PC-3 (cell line): ENCODE results near the gene RAB11A.

Experiments used
- CTCF ChIP-seq: fragments of 300-600 bp; sonication (generic); conservative IDR thresholded peaks from 2 replicates; pipeline ENCODE4 v1.5.1; 2017; ENCODE audit warnings: antibody characterized with exemption, low read depth, mild to moderate bottlenecking, low read length
- EZH2phosphoT487 ChIP-seq: fragments of 300-600 bp; sonication (generic); IDR thresholded peaks from 2 replicates; pipeline ENCODE4 v1.6.1; 2018; ENCODE audit warnings: mild to moderate bottlenecking, antibody characterized with exemption, low read length, borderline replicate concordance

- TF ChIP-seq CTCF: no peak
- TF ChIP-seq EZH2phosphoT487: no peak
These were observed 26.9 kb downstream of the RAB11A start for GRCh38 chr15:65896236-65896635.
